Measurements from ENCODE around the gene KRTCAP2. TPM values are rescaled to one million over a fixed set of nuclear protein-coding genes. Genes with fewer than 3 reads are reported as not detected.

KRTCAP2 gene
- total RNA-seq, 1 donor from 2014 or later = 146 TPM

DNA sequence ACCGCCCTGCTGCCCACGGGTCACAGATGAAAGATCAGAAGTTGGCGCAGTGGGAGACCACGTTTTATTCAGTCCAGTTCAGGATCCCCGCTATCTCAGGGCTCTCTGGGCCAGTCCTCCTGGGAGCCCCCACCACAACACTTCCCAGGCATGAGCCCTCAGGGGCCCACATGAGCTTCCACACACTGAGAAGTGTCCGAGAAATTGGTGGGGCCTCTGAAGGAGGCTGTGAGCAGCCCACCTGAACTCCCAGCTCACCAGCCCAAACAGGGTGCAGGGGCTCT, 12.6 kb upstream of the KRTCAP2 start:
- no peaks in the 10 kb centered on the region for H3K4me1 ChIP-seq
- TF ChIP-seq, protein P1, sequence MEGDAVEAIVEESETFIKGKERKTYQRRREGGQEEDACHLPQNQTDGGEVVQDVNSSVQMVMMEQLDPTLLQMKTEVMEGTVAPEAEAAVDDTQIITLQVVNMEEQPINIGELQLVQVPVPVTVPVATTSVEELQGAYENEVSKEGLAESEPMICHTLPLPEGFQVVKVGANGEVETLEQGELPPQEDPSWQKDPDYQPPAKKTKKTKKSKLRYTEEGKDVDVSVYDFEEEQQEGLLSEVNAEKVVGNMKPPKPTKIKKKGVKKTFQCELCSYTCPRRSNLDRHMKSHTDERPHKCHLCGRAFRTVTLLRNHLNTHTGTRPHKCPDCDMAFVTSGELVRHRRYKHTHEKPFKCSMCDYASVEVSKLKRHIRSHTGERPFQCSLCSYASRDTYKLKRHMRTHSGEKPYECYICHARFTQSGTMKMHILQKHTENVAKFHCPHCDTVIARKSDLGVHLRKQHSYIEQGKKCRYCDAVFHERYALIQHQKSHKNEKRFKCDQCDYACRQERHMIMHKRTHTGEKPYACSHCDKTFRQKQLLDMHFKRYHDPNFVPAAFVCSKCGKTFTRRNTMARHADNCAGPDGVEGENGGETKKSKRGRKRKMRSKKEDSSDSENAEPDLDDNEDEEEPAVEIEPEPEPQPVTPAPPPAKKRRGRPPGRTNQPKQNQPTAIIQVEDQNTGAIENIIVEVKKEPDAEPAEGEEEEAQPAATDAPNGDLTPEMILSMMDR (IDR thresholded peaks at IDR 0.05) = no peak
- H3K4me3 ChIP-seq = no peak overlapping the region
- H3K9me3 ChIP-seq = no peaks in the 10 kb centered on the region
- H3K27me3 ChIP-seq = no peaks in the 10 kb centered on the region
- H3K27ac ChIP-seq = no peak overlapping the region
- intact Hi-C loops (cut with DNase I) = no loop called here
- DNase-seq (ENCODE audit: low spot score in 2 of 2) = no peak
- no peaks in the 10 kb centered on the region for H3K36me3 ChIP-seq

DNA sequence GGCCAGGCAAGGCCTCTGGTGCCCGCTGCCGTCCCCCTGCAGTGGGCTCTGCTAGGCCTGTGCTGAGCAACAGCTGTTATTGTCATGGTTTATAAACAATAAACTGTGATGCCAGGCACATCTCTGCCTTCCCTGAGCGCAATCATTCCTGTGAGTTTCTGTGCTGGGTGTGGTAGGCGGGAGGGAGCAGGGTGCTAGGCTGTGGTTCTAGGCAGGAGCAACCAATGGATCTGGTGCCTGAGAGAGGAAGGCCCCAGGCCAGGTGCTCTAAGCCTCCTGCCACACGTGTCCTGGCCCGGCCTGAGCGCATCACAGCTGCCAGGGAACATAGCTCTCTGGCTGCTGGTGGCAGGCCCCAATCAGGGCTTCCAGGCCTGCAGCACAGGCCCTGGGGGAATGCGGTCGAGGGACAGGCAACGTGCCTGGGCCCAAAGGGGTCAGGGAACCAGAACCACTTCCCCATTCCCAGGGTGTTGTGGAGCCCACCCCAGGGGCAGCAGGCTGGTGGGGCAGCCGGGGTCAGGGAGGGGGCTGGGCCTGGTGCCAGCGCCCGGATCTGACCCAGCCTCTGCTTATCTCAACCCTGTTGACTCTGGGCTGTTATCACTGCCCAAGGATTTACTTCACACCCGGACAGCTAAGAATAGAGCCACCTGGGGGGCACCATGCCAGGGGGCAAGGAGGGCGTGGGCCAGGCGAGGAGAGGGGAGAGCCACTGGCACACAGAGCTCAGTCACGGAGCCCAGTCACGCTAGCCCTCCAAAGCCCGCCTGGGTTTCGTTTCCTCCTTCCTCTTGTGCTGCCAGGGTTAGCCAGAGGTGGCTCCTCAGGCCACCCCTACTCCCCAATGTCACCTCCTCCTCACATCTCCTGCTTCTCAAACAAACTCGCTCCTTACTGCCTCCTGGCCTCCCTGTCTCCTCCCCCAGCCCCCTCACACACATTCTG, 12.0 kb upstream of the KRTCAP2 start:
- intact Hi-C loops (cut with DNase I) = no loop called here
- DNase-seq (ENCODE audit: low spot score in 2 of 2) = peak in 1 of 2 donors; percentile 8
- Histone ChIP-seq H3K27me3 (no peaks in the 10 kb centered on the region), H3K4me3 (no peak overlapping the region), H3K27ac (no peak overlapping the region), H3K36me3 (peaks cover 0 to under 1% of the 10 kb centered on the region in 2 donors), H3K9me3 (no peaks in the 10 kb centered on the region), H3K4me1 (no peaks in the 10 kb centered on the region)
- TF ChIP-seq, protein P1 (IDR thresholded peaks at IDR 0.05) = no peak

DNA sequence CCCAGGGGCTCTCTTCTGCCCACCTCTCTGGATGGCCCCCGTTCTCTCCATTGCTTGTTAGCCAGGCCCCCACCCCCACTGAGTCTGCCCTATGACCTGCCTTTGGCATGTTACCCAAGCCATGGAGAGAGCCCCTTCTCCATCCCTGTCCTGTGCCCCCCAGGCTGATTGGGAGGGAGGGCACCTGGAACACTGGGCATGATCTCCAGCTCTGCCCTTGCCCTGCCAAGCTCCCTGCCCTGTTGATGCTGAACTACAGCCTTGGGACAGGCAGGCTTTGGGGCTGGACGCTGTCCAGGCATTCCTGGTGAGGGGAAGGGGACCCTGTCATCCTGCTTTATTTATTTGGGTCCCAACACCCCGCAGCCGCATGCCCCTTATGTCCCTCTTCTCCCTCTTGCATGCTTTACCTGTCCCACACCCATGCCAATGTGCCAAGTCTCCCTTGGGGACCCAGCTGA, 11.3 kb upstream of the KRTCAP2 start:
- peaks cover 0 to 7% of the 10 kb centered on the region in 2 donors for H3K36me3 ChIP-seq
- TF ChIP-seq, protein P1 (IDR thresholded peaks at IDR 0.05) = no peak
- no peak overlapping the region for H3K4me3 ChIP-seq
- DNase-seq (ENCODE audit: low spot score in 2 of 2) = peak in 1 of 2 donors; percentile 5
- no peaks in the 10 kb centered on the region for H3K27me3 ChIP-seq
- no peak overlapping the region for H3K27ac ChIP-seq
- no peaks in the 10 kb centered on the region for H3K9me3 ChIP-seq
- intact Hi-C loops (cut with DNase I) = no loop called here
- H3K4me1 ChIP-seq = no peaks in the 10 kb centered on the region

DNA sequence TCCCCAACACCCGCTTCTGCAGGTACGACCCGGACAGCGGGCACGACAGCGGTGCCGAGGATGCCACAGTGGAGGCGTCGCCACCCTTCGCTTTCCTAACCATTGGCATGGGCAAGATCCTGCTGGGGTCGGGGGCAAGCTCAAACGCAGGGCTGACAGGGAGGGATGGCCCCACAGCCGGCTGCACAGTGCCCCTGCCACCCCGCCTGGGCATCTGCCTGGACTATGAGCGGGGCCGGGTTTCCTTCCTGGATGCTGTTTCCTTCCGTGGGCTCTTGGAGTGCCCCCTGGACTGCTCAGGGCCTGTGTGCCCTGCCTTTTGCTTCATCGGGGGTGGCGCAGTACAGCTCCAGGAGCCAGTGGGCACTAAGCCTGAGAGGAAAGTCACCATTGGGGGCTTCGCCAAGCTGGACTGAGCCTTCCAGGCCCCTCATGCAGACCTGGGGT, 10.7 kb upstream of the KRTCAP2 start:
- DNase-seq (ENCODE audit: low spot score in 2 of 2) = peak in 1 of 2 donors; percentile 4
- no peak overlapping the region for H3K4me3 ChIP-seq

DNA sequence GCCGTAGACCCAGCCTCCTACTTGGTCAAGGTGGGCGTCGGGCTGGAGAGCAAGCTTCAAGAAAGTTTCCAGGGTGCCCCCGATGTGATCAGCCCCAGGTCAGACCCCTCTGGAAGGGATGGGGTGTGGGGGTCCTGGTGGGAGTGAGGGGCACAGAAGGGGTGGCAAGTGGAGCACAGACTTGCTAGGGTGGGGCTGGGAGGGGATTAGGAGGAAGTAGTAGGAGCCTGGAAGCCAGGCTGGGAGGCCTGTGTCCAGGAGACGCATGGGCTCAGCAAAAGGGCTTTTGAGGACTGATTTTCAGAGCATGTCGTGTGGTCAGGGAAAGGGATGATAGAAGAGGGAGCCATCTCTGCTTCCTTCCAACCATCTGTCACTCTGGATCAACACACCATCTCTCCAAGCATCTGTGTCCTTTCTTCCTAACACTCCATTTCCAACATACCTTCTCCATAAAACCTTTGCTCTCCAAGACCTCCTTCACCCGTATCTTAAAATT, 9.0 kb upstream of the KRTCAP2 start:
- no peaks in the 10 kb centered on the region for H3K27me3 ChIP-seq
- H3K9me3 ChIP-seq = no peaks in the 10 kb centered on the region
- DNase-seq (ENCODE audit: low spot score in 2 of 2) = no peak
- peaks cover 0 to 8% of the 10 kb centered on the region in 2 donors for H3K36me3 ChIP-seq
- H3K4me1 ChIP-seq = no peaks in the 10 kb centered on the region
- H3K4me3 ChIP-seq = no peak overlapping the region
- TF ChIP-seq, protein P1 (IDR thresholded peaks at IDR 0.05) = no peak
- H3K27ac ChIP-seq = no peak overlapping the region
- intact Hi-C loops (cut with DNase I) = no loop called here

More for the DNA sequence above, 10.7 kb upstream of the KRTCAP2 start:
- TF ChIP-seq, protein P1 (IDR thresholded peaks at IDR 0.05) = no peak
- intact Hi-C loops (cut with DNase I) = no loop called here
- H3K9me3 ChIP-seq = no peaks in the 10 kb centered on the region
- H3K36me3 ChIP-seq = peaks cover 0 to 8% of the 10 kb centered on the region in 2 donors
- H3K27ac ChIP-seq = no peak overlapping the region
- no peaks in the 10 kb centered on the region for H3K4me1 ChIP-seq
- no peaks in the 10 kb centered on the region for H3K27me3 ChIP-seq
